GM18505 (cell line): Measurements from ENCODE around the gene CNPY4.
A peak's percentile ranks its signal among the peaks of the same experiment; 100 is the strongest.
"Not testable (repeated sequence)": the region's sequence is repeated elsewhere in the genome, so short reads cannot be mapped to it uniquely, and the experiment has no call there.

Experiments used
- ATAC-seq: cut with Tn5 transposase; IDR thresholded peaks from one replicate; pipeline ENCODE4 v1.9.1; 2021; ENCODE audit not compliant: unreplicated experiment
- POLR2A ChIP-seq: IDR thresholded peaks from 4 replicates; pipeline ENCODE4 v1.6.1; 2011; ENCODE audit warnings: borderline replicate concordance; ENCODE audit not compliant: insufficient read depth, insufficient read length; ENCODE audit errors: extremely low read depth

The CNPY4 gene

DNA sequence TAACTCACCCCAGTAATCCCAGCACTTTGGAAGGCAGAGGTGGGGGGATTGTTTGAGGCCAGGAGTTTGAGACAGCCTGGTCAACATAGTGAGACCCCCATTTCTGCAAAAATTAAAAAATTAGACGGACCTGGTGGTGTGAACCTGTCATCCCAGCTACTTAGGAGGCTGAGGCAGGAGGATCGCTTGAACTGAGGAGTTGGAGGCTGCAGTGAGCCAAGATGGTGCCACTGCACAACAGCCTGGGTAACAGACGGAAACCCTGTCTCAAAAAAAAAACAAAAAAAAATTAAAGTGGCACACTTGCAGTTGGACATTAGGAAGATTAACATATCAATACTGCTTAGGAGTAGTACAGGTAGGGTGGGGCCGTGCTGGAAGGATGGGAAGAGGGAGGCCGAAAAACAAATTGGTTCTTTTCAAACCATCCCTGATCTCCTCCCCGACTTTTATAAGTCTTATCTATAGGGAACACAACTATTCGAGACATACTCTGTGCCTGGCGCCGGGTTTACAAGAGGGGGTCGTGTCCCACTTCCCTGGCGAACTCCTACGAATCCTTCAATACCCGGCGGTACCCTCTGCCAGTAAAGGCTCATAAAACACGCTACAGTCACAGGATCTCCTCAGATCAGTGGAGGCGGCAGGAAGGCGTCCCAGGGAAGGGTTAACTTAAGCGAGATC is 904 bp upstream of the CNPY4 start:
- no peak for ATAC-seq
- no peak for TF ChIP-seq POLR2A

DNA sequence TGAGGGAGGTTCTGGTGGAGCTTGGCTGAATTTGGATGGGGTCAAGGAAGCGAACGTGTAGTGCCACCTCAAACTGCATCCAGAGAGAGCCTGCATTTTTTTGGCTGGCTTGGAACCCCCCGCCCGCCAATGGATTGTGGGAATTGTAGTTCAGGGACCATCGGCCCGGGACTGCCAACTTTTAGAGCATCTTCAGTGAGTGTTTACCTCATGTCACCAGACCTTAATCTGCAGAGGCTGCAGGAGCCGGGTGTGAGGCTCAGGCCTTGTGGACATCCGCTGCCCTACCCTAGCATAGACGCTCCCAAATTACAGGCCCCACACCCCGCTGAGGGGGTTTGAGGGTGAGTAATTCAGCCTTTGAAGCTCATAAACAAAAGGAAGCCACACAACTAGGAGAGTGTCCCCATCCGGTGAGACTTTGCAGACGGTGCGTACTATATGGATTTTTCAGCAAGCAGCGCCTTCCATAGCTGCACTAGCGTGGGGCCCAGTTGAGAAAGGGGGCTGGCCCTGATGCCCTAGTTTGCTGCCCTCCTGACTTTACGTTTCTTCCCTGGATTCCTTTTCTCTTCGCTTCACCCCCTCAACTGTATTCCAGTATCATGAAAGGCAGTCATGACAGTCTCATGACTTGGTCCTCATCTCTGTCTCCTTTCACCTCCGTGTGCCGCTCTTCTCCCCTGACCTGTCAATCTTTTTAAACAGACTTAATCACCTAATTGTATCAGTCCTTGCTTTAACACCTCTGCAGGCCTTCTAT is 717 bp downstream of the CNPY4 start:
- no peak for TF ChIP-seq POLR2A
- ATAC-seq: peak; percentile 27

DNA sequence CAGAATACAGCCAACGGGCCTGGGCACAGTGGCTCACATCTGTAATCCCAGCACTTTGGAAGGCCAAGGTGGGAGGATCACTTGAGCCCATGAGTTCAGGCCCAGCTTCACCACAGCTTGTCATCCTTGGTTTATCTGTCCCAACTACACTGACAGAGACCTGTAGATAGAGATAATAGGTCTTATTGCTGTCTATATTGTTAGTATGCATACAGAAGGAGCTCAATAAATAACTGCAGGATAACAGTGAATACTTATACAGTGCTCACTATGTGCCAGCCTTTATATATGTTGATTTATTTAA is 1.3 kb downstream of the CNPY4 start:
- no peak for ATAC-seq
- TF ChIP-seq POLR2A: no peak

DNA sequence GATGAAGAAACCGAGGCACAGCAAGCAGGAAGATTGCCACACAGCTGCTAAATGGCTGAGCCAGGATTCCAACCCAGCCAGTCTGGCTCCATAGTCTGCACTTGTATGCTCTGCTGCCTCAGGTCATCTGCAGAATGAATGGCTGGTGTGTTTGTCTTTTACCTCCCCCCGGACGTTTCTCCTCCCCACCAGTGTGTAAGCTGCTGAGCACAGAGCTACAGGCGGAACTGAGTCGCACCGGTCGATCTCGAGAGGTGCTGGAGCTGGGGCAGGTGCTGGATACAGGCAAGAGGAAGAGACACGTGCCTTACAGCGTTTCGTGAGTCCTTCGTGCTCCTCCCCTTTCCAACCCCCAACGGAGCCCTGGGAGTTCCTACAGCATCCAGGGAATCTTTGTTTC is 2.6 kb downstream of the CNPY4 start:
- ATAC-seq: no peak
- TF ChIP-seq POLR2A: no peak

DNA sequence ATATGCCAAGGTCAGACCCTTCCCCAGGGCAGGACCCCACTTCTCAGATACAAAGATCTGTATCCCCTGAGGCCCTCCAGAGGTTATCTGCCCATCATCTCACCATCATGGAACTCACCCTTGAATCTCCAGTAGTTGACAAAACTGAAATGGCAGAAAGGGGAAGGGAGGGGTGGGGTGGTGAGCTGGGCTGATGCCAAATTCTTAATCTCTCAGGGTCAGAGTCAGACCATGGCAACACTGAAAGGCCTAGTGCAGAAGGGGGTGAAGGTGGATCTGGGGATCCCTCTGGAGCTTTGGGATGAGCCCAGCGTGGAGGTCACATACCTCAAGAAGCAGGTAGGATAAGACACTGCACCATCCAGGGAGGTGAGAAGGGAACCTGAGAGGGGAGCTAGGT is 3.1 kb downstream of the CNPY4 start:
- no peak for ATAC-seq
- no peak for TF ChIP-seq POLR2A

DNA sequence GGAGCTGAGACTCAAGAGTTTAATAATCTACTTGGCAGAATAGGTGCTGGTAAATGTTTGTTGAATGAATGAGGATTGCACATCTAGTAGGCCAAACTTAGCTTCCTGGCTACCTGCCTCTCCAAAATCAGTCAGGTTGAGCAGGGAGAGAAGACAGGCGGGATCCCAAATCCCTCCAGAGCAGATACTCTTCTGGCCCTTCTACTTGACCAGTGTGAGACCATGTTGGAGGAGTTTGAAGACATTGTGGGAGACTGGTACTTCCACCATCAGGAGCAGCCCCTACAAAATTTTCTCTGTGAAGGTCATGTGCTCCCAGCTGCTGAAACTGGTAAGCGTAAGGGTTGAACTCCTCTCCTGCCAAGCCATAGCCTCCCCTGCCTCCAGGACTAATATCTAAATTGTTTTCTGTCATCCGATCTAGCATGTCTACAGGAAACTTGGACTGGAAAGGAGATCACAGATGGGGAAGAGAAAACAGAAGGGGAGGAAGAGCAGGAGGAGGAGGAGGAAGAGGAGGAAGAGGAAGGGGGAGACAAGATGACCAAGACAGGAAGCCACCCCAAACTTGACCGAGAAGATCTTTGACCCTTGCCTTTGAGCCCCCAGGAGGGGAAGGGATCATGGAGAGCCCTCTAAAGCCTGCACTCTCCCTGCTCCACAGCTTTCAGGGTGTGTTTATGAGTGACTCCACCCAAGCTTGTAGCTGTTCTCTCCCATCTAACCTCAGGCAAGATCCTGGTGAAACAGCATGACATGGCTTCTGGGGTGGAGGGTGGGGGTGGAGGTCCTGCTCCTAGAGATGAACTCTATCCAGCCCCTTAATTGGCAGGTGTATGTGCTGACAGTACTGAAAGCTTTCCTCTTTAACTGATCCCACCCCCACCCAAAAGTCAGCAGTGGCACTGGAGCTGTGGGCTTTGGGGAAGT is 5.1 kb downstream of the CNPY4 start:
- no peak for ATAC-seq

DNA sequence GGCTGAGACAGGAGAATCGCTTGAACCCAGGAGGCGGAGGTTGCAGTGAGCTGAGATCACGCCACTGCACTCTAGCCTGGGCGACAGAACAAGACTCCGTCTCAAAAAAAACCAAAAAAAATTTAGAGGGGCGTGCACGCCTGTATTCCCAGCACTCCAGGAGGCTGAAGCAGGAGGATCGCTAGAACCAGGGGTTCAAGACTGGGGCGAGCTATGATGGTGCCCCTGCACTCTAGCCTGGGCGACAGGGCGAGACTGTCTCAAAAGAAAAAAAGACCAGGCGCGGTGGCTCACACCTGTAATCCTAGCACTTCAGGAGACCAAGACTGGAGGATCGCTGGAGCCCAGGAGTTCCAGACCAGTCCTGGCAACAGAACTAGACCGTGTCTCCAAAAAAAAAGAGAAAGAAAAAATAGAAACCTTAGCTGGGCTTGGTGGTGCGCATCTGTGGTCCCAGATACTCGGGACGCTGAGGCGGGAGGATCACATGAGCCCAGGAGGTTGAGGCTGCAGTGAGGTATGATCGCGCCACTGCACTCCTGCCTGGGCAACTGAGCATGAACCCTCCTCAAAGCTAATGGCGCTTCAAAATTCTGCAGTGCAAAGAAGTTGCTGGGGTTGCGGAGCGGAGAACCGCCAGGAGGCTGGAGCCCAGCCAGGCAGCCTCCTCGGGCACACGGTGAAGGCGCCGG is 7.0 kb downstream of the CNPY4 start:
- no peak for TF ChIP-seq POLR2A
- no peak for ATAC-seq

More for the DNA sequence above, 5.1 kb downstream of the CNPY4 start:
- TF ChIP-seq POLR2A: no peak

DNA sequence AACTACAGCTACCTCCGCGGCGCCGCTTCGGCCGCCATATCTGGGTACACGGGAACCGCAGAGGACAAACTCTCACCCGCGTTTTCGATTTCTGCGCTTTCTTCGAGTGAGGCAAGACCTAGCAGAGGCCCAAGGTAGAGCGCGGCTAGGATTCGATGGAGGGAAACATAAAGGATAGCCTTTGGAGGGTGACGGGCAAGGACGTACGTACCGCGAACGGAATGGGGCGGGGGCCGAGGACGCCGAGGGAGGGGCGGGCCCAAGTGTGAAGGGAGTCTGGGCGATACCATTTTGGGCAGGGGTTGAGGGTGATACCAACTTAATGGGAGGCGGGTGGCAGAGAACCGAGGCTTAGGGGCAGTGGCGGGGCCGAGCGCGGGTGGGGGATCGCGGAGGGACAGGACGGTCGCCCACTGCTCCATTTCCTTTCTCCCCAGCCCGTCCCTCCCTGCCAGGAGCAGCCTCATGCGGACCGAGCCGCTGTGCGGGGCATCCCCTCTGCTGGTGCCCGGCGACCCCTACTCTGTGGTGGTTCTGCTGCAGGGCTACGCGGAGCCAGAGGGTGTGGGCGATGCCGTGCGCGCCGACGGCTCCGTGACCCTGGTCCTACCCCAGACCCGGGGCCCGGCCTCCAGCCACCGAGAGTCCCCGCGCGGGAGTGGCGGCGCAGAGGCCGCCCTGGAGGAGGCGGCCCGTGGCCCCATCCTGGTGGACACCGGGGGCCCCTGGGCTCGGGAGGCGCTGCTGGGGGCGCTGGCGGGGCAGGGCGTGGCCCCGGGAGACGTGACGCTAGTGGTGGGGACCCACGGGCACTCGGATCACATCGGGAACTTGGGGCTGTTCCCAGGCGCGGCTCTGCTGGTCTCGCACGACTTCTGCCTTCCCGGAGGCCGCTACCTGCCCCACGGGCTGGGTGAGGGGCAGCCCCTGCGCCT is 7.8 kb downstream of the CNPY4 start, which contains the start of gene MBLAC1:
TSS of gene MBLAC1 (plus strand) at position 37 of the 935 bp plus-strand sequence. CDS start at position 466, 429 bp downstream.
- peak; percentile 81 for TF ChIP-seq POLR2A
- peak; percentile 63 for ATAC-seq

DNA sequence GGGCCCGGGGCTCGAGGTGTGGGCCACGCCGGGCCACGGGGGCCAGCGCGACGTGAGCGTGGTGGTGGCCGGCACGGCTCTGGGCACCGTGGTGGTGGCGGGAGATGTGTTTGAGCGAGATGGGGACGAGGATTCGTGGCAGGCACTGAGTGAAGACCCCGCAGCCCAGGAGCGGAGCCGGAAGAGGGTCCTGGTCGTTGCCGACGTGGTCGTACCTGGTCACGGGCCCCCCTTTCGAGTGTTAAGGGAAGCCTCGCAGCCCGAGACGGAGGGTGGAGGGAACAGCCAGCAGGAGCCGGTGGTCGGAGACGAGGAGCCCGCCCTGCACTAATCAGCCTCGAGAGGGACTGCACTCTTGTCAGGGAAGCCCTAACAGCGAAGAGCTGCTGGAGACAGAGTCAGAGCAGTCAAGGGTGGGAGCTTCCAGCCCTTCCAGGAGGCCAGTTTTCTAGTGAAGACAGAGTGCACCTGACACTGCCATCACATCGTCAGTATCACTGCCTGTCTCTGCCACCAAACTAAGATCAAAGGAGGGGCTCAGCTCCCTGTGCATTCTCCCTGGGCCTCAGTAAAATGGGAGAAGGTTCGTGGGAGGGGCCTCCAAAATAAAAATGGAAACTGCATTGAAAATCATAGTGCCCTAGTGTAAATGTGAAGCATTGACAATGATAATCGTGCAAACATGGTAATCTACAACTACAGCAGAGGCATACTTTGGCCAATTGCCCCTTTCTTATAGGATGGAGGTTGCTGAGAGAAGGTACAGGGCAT is 8.6 kb downstream of the CNPY4 start:
- TF ChIP-seq POLR2A: no peak
- peak; percentile 7 for ATAC-seq

DNA sequence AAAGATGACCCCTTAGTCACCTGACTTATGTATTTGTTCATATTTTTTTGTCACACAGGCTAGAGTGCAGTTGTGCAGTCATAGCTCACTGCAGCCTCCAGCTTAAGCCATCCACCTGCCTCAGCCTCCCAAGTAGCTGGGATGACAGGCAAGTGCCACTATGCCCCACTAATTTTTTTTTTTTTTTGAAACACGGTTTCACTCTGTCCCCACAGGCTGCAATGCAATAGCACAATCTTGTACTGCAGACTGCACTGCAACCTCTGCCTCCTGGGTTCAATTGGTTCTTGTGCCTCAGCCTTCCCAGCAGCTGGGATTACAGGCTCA is 9.2 kb downstream of the CNPY4 start:
- ATAC-seq: no peak
- TF ChIP-seq POLR2A: no peak

DNA sequence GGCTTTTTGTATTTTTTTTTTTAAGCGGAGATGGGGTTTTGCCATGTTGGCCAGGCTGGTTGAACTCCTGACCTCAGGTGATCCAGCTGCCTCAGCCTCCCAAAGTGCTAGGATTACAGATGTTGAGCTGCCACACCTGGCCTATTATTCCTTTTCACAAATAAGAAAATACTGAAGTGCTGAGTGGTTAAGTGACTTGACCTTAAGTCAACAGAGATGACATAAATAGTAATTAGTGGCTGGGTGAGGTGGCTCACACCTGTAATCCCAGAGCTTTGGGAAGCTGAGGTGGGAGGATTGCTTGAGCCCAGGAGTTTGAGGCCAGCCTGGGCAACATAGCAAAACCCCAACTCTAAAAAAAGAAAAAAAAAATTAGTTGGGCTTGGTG is 10.8 kb downstream of the CNPY4 start:
- not testable (repeated sequence) for ATAC-seq
